NCI-H2107 treated with DMSO at 0.1 percent for 48 hours (cell line): ENCODE measurements around the gene SLCO2A1.

Source experiments
- DNase-seq: peaks from one replicate; lab custom pipeline; 2025; ENCODE audit not compliant: unreplicated experiment; lab: John Stamatoyannopoulos, UW

SLCO2A1 gene

GRCh38 chr3:133935843-133936769 is 93.6 kb downstream of the SLCO2A1 start:
- no peak for DNase-seq

- no peak for DNase-seq
These were observed 94.5 kb downstream of the SLCO2A1 start for GRCh38 chr3:133934996-133935842.

- DNase-seq = no peak
These were observed 95.4 kb downstream of the SLCO2A1 start for GRCh38 chr3:133934073-133934970.

GRCh38 chr3:133933097-133934024 is 96.4 kb downstream of the SLCO2A1 start:
- DNase-seq = no peak

- DNase-seq = no peak
These were observed 97.7 kb downstream of the SLCO2A1 start for GRCh38 chr3:133932009-133932408.

- no peak for DNase-seq
These were observed 98.6 kb downstream of the SLCO2A1 start for GRCh38 chr3:133931084-133931483.

GRCh38 chr3:133930341-133930933 is 99.3 kb downstream of the SLCO2A1 start:
- peak; percentile 76 for DNase-seq

- no peak for DNase-seq
These were observed 100.7 kb downstream of the SLCO2A1 start for GRCh38 chr3:133928903-133929607.

GRCh38 chr3:133928136-133928893 is 101.4 kb downstream of the SLCO2A1 start:
- DNase-seq = no peak

- no peak for DNase-seq
These were observed 102.1 kb downstream of the SLCO2A1 start for GRCh38 chr3:133927540-133928066.

GRCh38 chr3:133926736-133927539 is 102.8 kb downstream of the SLCO2A1 start:
- no peak for DNase-seq

- no peak for DNase-seq
These were observed 103.6 kb downstream of the SLCO2A1 start for GRCh38 chr3:133925960-133926735.

- no peak for DNase-seq
These were observed 105.7 kb downstream of the SLCO2A1 start for GRCh38 chr3:133924041-133924440.

- DNase-seq = no peak
These were observed 108.1 kb downstream of the SLCO2A1 start for GRCh38 chr3:133921592-133921991.

- no peak for DNase-seq
These were observed 112.6 kb downstream of the SLCO2A1 start for GRCh38 chr3:133917144-133917543.
